CD8-positive, alpha-beta memory T cell (primary cell): ENCODE data around the gene MAP3K3. TPM values are rescaled to one million over a fixed set of nuclear protein-coding genes. Genes with fewer than 3 reads are reported as not detected.

Experiments used
- CTCF ChIA-PET: fragments of 350-600 bp; sonication (Branson Sonifier 250); formaldehyde crosslinking; loops from one replicate; lab custom pipeline; 2021; ENCODE audit warnings: antibody characterized with exemption; lab: Charles Lee
- POLR2A ChIA-PET: fragments of 350-600 bp; sonication (Branson Sonifier 250); formaldehyde crosslinking; loops from one replicate; lab custom pipeline; 2021; ENCODE audit warnings: antibody characterized with exemption; lab: Charles Lee
- DNase-seq, 5 donors: peaks; one replicate each; pipeline versions ENCODE4 v3.0.0 to v3.0.0-alpha.2; 2020 to 2022; ENCODE audit warnings: mixed read lengths in 1 of 5
- H3K27ac ChIP-seq: one replicate; pipeline ENCODE4 v1.7.0; 2013; ENCODE audit warnings: low read depth, mild to moderate bottlenecking, low read length, moderate library complexity
- H3K27me3 ChIP-seq: 2 replicates; pipeline ENCODE4 v1.7.0; 2013; ENCODE audit warnings: low read length, mild to moderate bottlenecking; ENCODE audit not compliant: insufficient read depth, poor library complexity, severe bottlenecking
- H3K36me3 ChIP-seq: 2 replicates; pipeline ENCODE4 v1.7.0; 2013; ENCODE audit warnings: mild to moderate bottlenecking, low read length, moderate library complexity; ENCODE audit not compliant: insufficient read depth
- H3K4me1 ChIP-seq: 2 replicates; pipeline ENCODE4 v1.7.0; 2013; ENCODE audit warnings: mild to moderate bottlenecking, low read length, moderate library complexity; ENCODE audit not compliant: insufficient read depth
- H3K4me3 ChIP-seq: 2 replicates; pipeline ENCODE4 v1.7.0; 2013; ENCODE audit warnings: mild to moderate bottlenecking, low read length
- H3K9me3 ChIP-seq: 2 replicates; pipeline ENCODE4 v1.7.0; 2013; ENCODE audit warnings: mild to moderate bottlenecking, low read length
- H3K27ac Mint-ChIP-seq, 8 donors: one replicate each; pipeline ENCODE4 v1.8.0; 2020 to 2021; ENCODE audit warnings: mixed read lengths in 8 of 8, mild to moderate bottlenecking in 6 of 8, inconsistent platforms in 3 of 8, moderate library complexity in 3 of 8
- H3K27me3 Mint-ChIP-seq, 2 donors: one replicate each; pipeline ENCODE4 v1.8.0; 2020 to 2021; ENCODE audit warnings: mixed read lengths in 2 of 2, mild to moderate bottlenecking in 1 of 2, moderate library complexity in 1 of 2
- H3K36me3 Mint-ChIP-seq, 3 donors: one replicate each; pipeline ENCODE4 v1.8.0; 2020 to 2021; ENCODE audit warnings: mixed read lengths in 3 of 3, inconsistent platforms in 1 of 3, mild to moderate bottlenecking in 1 of 3
- H3K4me1 Mint-ChIP-seq, 3 donors: one replicate each; pipeline ENCODE4 v1.8.0; 2020 to 2021; ENCODE audit warnings: mixed read lengths in 3 of 3, inconsistent platforms in 1 of 3, mild to moderate bottlenecking in 1 of 3
- H3K4me3 Mint-ChIP-seq, 7 donors: one replicate each; pipeline ENCODE4 v1.8.0; 2020 to 2021; ENCODE audit warnings: mixed read lengths in 7 of 7, mild to moderate bottlenecking in 6 of 7, moderate library complexity in 4 of 7, inconsistent platforms in 2 of 7
- H3K9me3 Mint-ChIP-seq, 5 donors: one replicate each; pipeline ENCODE4 v1.8.0; 2020 to 2022; ENCODE audit warnings: mixed read lengths in 5 of 5, mild to moderate bottlenecking in 3 of 5, moderate library complexity in 2 of 5, inconsistent platforms in 1 of 5
- polyA plus RNA-seq: library from polyadenylated mRNA; unstranded; fragments of 300-500 nt; fragmentation: Illumina TruSeq; gene quantifications from one replicate; pipeline ENCODE4 v1.2.3, GENCODE V29; 2021
- total RNA-seq, 2 experiments: library from RNA; stranded (reverse); gene quantifications; one replicate each; pipeline ENCODE4 v1.2.3, GENCODE V29; 2021

MAP3K3 gene
- total and polyA plus RNA-seq, 3 experiments from 2014 or later: 34.7 to 50.3 (median 35.8) TPM

GRCh38 chr17:63657786-63658185 lies 35.6 kb downstream of the MAP3K3 start:
- ChIA-PET POLR2A (no interaction called here), CTCF (interaction anchor here (0.6 kb wide), 1 partner anchor 945 kb away, joined by 3 read pairs; no protein-coding TSS in a partner anchor)
- no peaks in the 10 kb centered on the region for H3K27me3 ChIP-seq

GRCh38 chr17:63658366-63658765 lies 36.1 kb downstream of the MAP3K3 start:
- Histone ChIP-seq H3K9me3 (no peaks in the 10 kb centered on the region), H3K4me3 (no peak overlapping the region), H3K27me3 (no peaks in the 10 kb centered on the region), H3K4me1 (no peaks in the 10 kb centered on the region), H3K36me3 (peaks cover 13% of the 10 kb centered on the region), H3K27ac (no peak overlapping the region)
- no peaks in the 10 kb centered on the region for H3K4me1 Mint-ChIP-seq
- H3K27ac Mint-ChIP-seq: peak overlapping the region in 1 of 8 donors; percentile 42
- H3K27me3 Mint-ChIP-seq: no peaks in the 10 kb centered on the region
- no peak overlapping the region for H3K4me3 Mint-ChIP-seq
- DNase-seq: no peak
- POLR2A ChIA-PET: no interaction called here
- CTCF ChIA-PET: no interaction called here
- peaks cover 3 to 83% (median 17%) of the 10 kb centered on the region in 3 donors for H3K36me3 Mint-ChIP-seq
- H3K9me3 Mint-ChIP-seq: no peaks in the 10 kb centered on the region

More at GRCh38 chr17:63657786-63658185, 35.6 kb downstream of the MAP3K3 start:
- H3K27ac ChIP-seq: no peak overlapping the region
- Mint-ChIP-seq H3K27ac (peak overlapping the region in 4 of 8 donors; percentile 29 to 75 (median 52)), H3K4me3 (no peak overlapping the region), H3K27me3 (no peaks in the 10 kb centered on the region), H3K36me3 (peaks cover 3 to 83% (median 21%) of the 10 kb centered on the region in 3 donors), H3K9me3 (no peaks in the 10 kb centered on the region), H3K4me1 (no peaks in the 10 kb centered on the region)
- no peak overlapping the region for H3K4me3 ChIP-seq
- no peak for DNase-seq
- H3K4me1 ChIP-seq: no peaks in the 10 kb centered on the region
- H3K36me3 ChIP-seq: peaks cover 18% of the 10 kb centered on the region
- H3K9me3 ChIP-seq: no peaks in the 10 kb centered on the region

- H3K36me3 ChIP-seq: peaks cover 13% of the 10 kb centered on the region
Measured at GRCh38 chr17:63659850-63660249, 37.6 kb downstream of the MAP3K3 start.

GRCh38 chr17:63665527-63666214 lies 43.5 kb downstream of the MAP3K3 start:
- H3K27me3 ChIP-seq: no peaks in the 10 kb centered on the region
- no peak overlapping the region for H3K27ac ChIP-seq
- H3K27ac Mint-ChIP-seq: peak overlapping the region in 4 of 8 donors; percentile 11 to 80 (median 69)
- CTCF ChIA-PET: interaction anchor here (0.8 to 1.4 kb wide), 5 partner anchors 9 to 259 kb away, joined by 3 to 6 read pairs (median 4); no protein-coding TSS in a partner anchor
- no peaks in the 10 kb centered on the region for H3K9me3 Mint-ChIP-seq
- H3K4me3 ChIP-seq: no peak overlapping the region
- no peak for DNase-seq
- H3K36me3 Mint-ChIP-seq: peaks cover 8 to 74% (median 24%) of the 10 kb centered on the region in 3 donors
- no peaks in the 10 kb centered on the region for H3K4me1 ChIP-seq
- POLR2A ChIA-PET: interaction anchor here (0.6 kb wide), 1 partner anchor 47 kb away, joined by 4 read pairs; no protein-coding TSS in a partner anchor
- H3K4me1 Mint-ChIP-seq: peaks cover 7 to 14% (median 11%) of the 10 kb centered on the region in 3 donors
- no peaks in the 10 kb centered on the region for H3K9me3 ChIP-seq
- no peak overlapping the region for H3K4me3 Mint-ChIP-seq
- no peaks in the 10 kb centered on the region for H3K27me3 Mint-ChIP-seq
- peaks cover 40% of the 10 kb centered on the region for H3K36me3 ChIP-seq

More at GRCh38 chr17:63659850-63660249, 37.6 kb downstream of the MAP3K3 start:
- DNase-seq: no peak
- Histone ChIP-seq H3K4me1 (no peaks in the 10 kb centered on the region), H3K4me3 (no peak overlapping the region), H3K9me3 (no peaks in the 10 kb centered on the region), H3K27me3 (no peaks in the 10 kb centered on the region), H3K27ac (no peak overlapping the region)
- peaks cover 4 to 7% (median 5%) of the 10 kb centered on the region in 3 donors for H3K4me1 Mint-ChIP-seq
- H3K4me3 Mint-ChIP-seq: no peak overlapping the region
- no peak overlapping the region for H3K27ac Mint-ChIP-seq
- ChIA-PET POLR2A (no interaction called here), CTCF (no interaction called here)
- H3K36me3 Mint-ChIP-seq: peaks cover 0 to 83% (median 21%) of the 10 kb centered on the region in 3 donors
- H3K9me3 Mint-ChIP-seq: no peaks in the 10 kb centered on the region
- H3K27me3 Mint-ChIP-seq: no peaks in the 10 kb centered on the region

- DNase-seq: no peak
- Mint-ChIP-seq H3K27me3 (no peaks in the 10 kb centered on the region), H3K9me3 (no peaks in the 10 kb centered on the region), H3K4me3 (no peak overlapping the region), H3K4me1 (peaks cover 11 to 19% (median 11%) of the 10 kb centered on the region in 3 donors), H3K36me3 (peaks cover 12 to 79% (median 14%) of the 10 kb centered on the region in 3 donors), H3K27ac (peak overlapping the region in 3 of 8 donors; percentile 3 to 76 (median 30))
- ChIA-PET CTCF (no interaction called here), POLR2A (no interaction called here)
- H3K27me3 ChIP-seq: no peaks in the 10 kb centered on the region
- H3K4me1 ChIP-seq: no peaks in the 10 kb centered on the region
- no peaks in the 10 kb centered on the region for H3K9me3 ChIP-seq
- peaks cover 18% of the 10 kb centered on the region for H3K36me3 ChIP-seq
- H3K27ac ChIP-seq: no peak overlapping the region
- H3K4me3 ChIP-seq: no peak overlapping the region
Measured at GRCh38 chr17:63672856-63673255, 50.6 kb downstream of the MAP3K3 start.

- POLR2A ChIA-PET: interaction anchor here (1.2 kb wide), 1 partner anchor 20 kb away, joined by 3 read pairs; no protein-coding TSS in a partner anchor
- Histone ChIP-seq H3K27me3 (no peaks in the 10 kb centered on the region), H3K4me1 (no peaks in the 10 kb centered on the region), H3K27ac (peak overlapping the region; percentile 24), H3K36me3 (peaks cover 3% of the 10 kb centered on the region), H3K4me3 (no peak overlapping the region), H3K9me3 (no peaks in the 10 kb centered on the region)
- Mint-ChIP-seq H3K36me3 (peaks cover 5 to 84% (median 14%) of the 10 kb centered on the region in 3 donors), H3K27me3 (no peaks in the 10 kb centered on the region), H3K27ac (peak overlapping the region in 3 of 8 donors; percentile 17 to 64 (median 36)), H3K4me3 (no peak overlapping the region), H3K9me3 (no peaks in the 10 kb centered on the region), H3K4me1 (peaks cover 8 to 23% (median 11%) of the 10 kb centered on the region in 3 donors)
- DNase-seq: no peak
- CTCF ChIA-PET: interaction anchor here (1.0 to 2.0 kb wide), 4 partner anchors 10 to 249 kb away, joined by 3 to 9 read pairs (median 4); no protein-coding TSS in a partner anchor
Measured at GRCh38 chr17:63675231-63675606, 53.0 kb downstream of the MAP3K3 start.

- Mint-ChIP-seq H3K4me3 (no peak overlapping the region), H3K27me3 (no peaks in the 10 kb centered on the region), H3K9me3 (no peaks in the 10 kb centered on the region), H3K36me3 (peaks cover 1 to 86% (median 10%) of the 10 kb centered on the region in 3 donors), H3K27ac (peak overlapping the region in 7 of 8 donors; percentile 6 to 85 (median 28)), H3K4me1 (peaks cover 4 to 18% (median 6%) of the 10 kb centered on the region in 3 donors)
- no peaks in the 10 kb centered on the region for H3K9me3 ChIP-seq
- H3K27ac ChIP-seq: peak overlapping the region; percentile 24
- H3K36me3 ChIP-seq: peaks cover 3% of the 10 kb centered on the region
- POLR2A ChIA-PET: no interaction called here
- no peaks in the 10 kb centered on the region for H3K27me3 ChIP-seq
- CTCF ChIA-PET: interaction anchor here (1.3 to 2.0 kb wide), 3 partner anchors 11 to 250 kb away, joined by 3 to 9 read pairs (median 6); no protein-coding TSS in a partner anchor
- no peak for DNase-seq
- no peak overlapping the region for H3K4me3 ChIP-seq
- no peaks in the 10 kb centered on the region for H3K4me1 ChIP-seq
Measured at GRCh38 chr17:63675607-63676546, 53.7 kb downstream of the MAP3K3 start.
